ENCODE results near the gene TMEM213. TPM values are rescaled to one million over a fixed set of nuclear protein-coding genes. Genes with fewer than 3 reads are reported as not detected.
"Not testable (repeated sequence)": the region's sequence is repeated elsewhere in the genome, so short reads cannot be mapped to it uniquely, and the experiment has no call there.

Gene TMEM213
- total and polyA plus RNA-seq, 2 experiments from 2014 or later, result not detected

DNA sequence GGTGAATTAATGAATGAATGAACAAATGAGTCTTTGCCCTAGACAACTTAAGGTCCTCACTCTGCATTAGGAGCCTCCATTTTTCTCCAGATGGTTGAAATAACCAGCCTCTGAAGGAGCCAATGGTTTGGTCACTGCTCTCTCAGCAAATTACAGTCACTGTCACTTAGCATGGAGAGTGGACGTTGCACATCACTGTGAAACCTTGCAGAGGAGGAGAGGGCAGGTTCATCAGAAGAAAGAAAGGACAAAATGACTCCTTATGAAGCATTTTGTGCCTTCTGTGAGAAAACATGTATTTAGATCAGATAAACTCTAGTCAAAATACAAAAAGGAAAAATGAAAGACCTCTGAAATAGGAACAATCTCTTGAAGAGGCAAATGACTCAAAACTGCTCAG lies 6.8 kb downstream of the TMEM213 start:
- no peaks in the 10 kb centered on the region for H3K9me3 ChIP-seq (ENCODE audit: low read depth)
- 0% methylated on average over 1 of the region's 1 CpG for WGBS, 2 experiments (ENCODE audit: low coverage in 1 of 2, low lambda C conversion rate in 2 of 2, missing lambda C conversion rate in 2 of 2)
- no peaks in the 10 kb centered on the region for H3F3A ChIP-seq (ENCODE audit: insufficient read depth)
- in situ Hi-C loops (cut with MboI), result no loop called here
- DNase-seq, result no peak
- H3K36me3 ChIP-seq (ENCODE audit: low read depth), result no peaks in the 10 kb centered on the region
- H3K9ac ChIP-seq, result no peak overlapping the region
- H4K20me1 ChIP-seq (ENCODE audit: insufficient read depth), result no peaks in the 10 kb centered on the region
- no peak overlapping the region for H3K4me2 ChIP-seq (ENCODE audit: unreplicated experiment)
- no peak for TF ChIP-seq EZH2phosphoT487 (IDR thresholded peaks at IDR 0.05; ENCODE audit: insufficient read depth, low read depth)
- TF ChIP-seq EZH2 (IDR thresholded peaks at IDR 0.05; ENCODE audit: insufficient read depth, poor library complexity, severe bottlenecking), result no peak
- no peak overlapping the region for H3K4me3 ChIP-seq
- H2AFZ ChIP-seq, result no peak overlapping the region
- peaks cover 32% of the 10 kb centered on the region for H3K27me3 ChIP-seq (replicated peaks; ENCODE audit: insufficient read depth)
- no peak overlapping the region for H3K27ac ChIP-seq
- no peaks in the 10 kb centered on the region for H3K79me2 ChIP-seq (ENCODE audit: insufficient read depth)
- H3K9me2 ChIP-seq (ENCODE audit: insufficient read depth), result no peaks in the 10 kb centered on the region
- no peaks in the 10 kb centered on the region for H3K4me1 ChIP-seq (ENCODE audit: insufficient read depth)

DNA sequence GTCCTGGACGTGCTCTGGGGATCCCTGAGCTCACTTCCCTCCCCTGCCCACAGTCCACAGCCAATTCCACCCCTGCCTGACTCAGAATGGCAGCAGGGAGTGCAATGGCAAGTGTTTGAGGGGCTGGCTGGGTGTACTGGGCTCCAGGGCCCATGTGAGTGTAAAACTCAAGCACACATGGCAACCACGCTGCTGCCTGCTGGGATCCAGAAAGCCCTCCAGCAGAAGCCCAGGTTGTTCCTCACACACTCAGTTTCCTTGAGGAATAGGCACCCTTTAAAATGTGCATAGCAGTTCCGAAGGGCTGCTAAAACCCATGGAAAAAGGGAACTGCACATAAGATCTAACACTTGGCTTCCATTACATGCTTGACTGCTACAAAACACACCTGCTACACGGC lies 11.6 kb downstream of the TMEM213 start:
- no peaks in the 10 kb centered on the region for H3K36me3 ChIP-seq (ENCODE audit: low read depth)
- H2AFZ ChIP-seq, result no peak overlapping the region
- peaks cover 37% of the 10 kb centered on the region for H3K27me3 ChIP-seq (replicated peaks; ENCODE audit: insufficient read depth)
- H3K4me2 ChIP-seq (ENCODE audit: unreplicated experiment), result no peak overlapping the region
- H4K20me1 ChIP-seq (ENCODE audit: insufficient read depth), result no peaks in the 10 kb centered on the region
- H3K4me1 ChIP-seq (ENCODE audit: insufficient read depth), result no peaks in the 10 kb centered on the region
- in situ Hi-C loops (cut with MboI), result no loop called here
- no peaks in the 10 kb centered on the region for H3F3A ChIP-seq (ENCODE audit: insufficient read depth)
- H3K9me2 ChIP-seq (ENCODE audit: insufficient read depth), result no peaks in the 10 kb centered on the region
- no peak overlapping the region for H3K27ac ChIP-seq
- no peaks in the 10 kb centered on the region for H3K9me3 ChIP-seq (ENCODE audit: low read depth)
- H3K79me2 ChIP-seq (ENCODE audit: insufficient read depth), result no peaks in the 10 kb centered on the region
- no peak overlapping the region for H3K9ac ChIP-seq
- TF ChIP-seq EZH2phosphoT487 (IDR thresholded peaks at IDR 0.05; ENCODE audit: insufficient read depth, low read depth) (no peak), EZH2 (IDR thresholded peaks at IDR 0.05; ENCODE audit: insufficient read depth, poor library complexity, severe bottlenecking) (no peak)
- WGBS, 2 experiments (ENCODE audit: low coverage in 1 of 2, low lambda C conversion rate in 2 of 2, missing lambda C conversion rate in 2 of 2), result 22 to 23% methylated on average over 4 of the region's 4 CpGs
- H3K4me3 ChIP-seq, result no peak overlapping the region
- DNase-seq, result no peak

DNA sequence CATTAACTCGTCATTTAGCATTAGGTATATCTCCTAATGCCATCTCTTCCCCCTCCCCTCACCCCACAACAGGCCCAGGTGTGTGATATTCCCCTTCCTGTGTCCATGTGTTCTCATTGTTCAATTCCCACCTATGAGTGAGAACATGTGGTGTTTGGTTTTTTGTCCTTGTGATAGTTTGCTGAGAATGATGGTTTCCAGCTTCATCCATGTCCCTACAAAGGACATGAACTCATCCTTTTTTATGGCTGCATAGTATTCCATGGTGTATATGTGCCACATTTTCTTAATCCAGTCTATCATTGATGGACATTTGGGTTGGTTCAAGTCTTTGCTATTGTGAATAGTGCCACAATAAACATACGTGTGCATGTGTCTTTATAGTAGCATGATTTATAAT lies 13.5 kb downstream of the TMEM213 start:
- DNase-seq; H3K36me3 ChIP-seq (ENCODE audit: low read depth); H3K79me2 ChIP-seq (ENCODE audit: insufficient read depth); H3K9me3 ChIP-seq (ENCODE audit: low read depth); H3K9ac ChIP-seq; H2AFZ ChIP-seq; H3K4me2 ChIP-seq (ENCODE audit: unreplicated experiment); H3K27ac ChIP-seq; H3F3A ChIP-seq (ENCODE audit: insufficient read depth); H3K4me3 ChIP-seq; in situ Hi-C loops (cut with MboI); H3K9me2 ChIP-seq (ENCODE audit: insufficient read depth); H4K20me1 ChIP-seq (ENCODE audit: insufficient read depth); H3K4me1 ChIP-seq (ENCODE audit: insufficient read depth): not testable (repeated sequence)
- WGBS, 2 experiments (ENCODE audit: low coverage in 1 of 2, low lambda C conversion rate in 2 of 2, missing lambda C conversion rate in 2 of 2), result 28 to 36% methylated on average over 2 of the region's 2 CpGs
- peaks cover 17% of the 10 kb centered on the region; the same call in 1 of the 2 replicates for H3K27me3 ChIP-seq (replicated peaks; ENCODE audit: insufficient read depth)

DNA sequence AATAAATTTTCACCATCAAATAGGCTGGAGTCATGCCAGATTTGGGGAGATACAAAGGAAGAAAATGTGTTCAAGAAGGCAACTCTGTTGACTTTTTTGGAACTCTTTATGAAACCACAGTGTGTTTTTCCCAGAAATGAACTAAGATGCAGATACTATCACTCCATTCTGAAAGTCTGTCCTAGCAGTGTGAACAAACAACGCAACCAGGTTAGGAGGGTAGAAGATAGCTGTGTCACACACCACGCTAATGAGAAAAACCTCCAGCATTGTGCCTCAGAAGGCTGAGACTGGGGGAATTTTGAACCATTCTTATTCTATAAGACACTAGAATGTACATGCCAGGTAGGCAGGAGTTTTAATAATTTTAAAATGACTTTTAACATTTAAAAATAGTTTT lies 16.2 kb downstream of the TMEM213 start:
- Histone ChIP-seq H3K9ac (no peak overlapping the region), H3K4me3 (no peak overlapping the region), H3K4me2 (ENCODE audit: unreplicated experiment) (no peak overlapping the region), H4K20me1 (ENCODE audit: insufficient read depth) (no peaks in the 10 kb centered on the region), H3K36me3 (ENCODE audit: low read depth) (no peaks in the 10 kb centered on the region), H3F3A (ENCODE audit: insufficient read depth) (no peaks in the 10 kb centered on the region), H3K9me2 (ENCODE audit: insufficient read depth) (no peaks in the 10 kb centered on the region), H3K79me2 (ENCODE audit: insufficient read depth) (no peaks in the 10 kb centered on the region), H3K9me3 (ENCODE audit: low read depth) (no peaks in the 10 kb centered on the region), H3K4me1 (ENCODE audit: insufficient read depth) (no peaks in the 10 kb centered on the region), H2AFZ (no peak overlapping the region), H3K27me3 (replicated peaks; ENCODE audit: insufficient read depth) (0 out of 2 replicates have a peak, but pooled peaks cover 11% of the 10 kb centered on the region), H3K27ac (no peak overlapping the region)
- TF ChIP-seq EZH2 (IDR thresholded peaks at IDR 0.05; ENCODE audit: insufficient read depth, poor library complexity, severe bottlenecking), result no peak
- TF ChIP-seq EZH2phosphoT487 (IDR thresholded peaks at IDR 0.05; ENCODE audit: insufficient read depth, low read depth), result no peak
- DNase-seq, result no peak
- WGBS, 2 experiments (ENCODE audit: low coverage in 1 of 2, low lambda C conversion rate in 2 of 2, missing lambda C conversion rate in 2 of 2), result 20 to 28% methylated on average over 2 of the region's 2 CpGs
- in situ Hi-C loops (cut with MboI), result no loop called here

DNA sequence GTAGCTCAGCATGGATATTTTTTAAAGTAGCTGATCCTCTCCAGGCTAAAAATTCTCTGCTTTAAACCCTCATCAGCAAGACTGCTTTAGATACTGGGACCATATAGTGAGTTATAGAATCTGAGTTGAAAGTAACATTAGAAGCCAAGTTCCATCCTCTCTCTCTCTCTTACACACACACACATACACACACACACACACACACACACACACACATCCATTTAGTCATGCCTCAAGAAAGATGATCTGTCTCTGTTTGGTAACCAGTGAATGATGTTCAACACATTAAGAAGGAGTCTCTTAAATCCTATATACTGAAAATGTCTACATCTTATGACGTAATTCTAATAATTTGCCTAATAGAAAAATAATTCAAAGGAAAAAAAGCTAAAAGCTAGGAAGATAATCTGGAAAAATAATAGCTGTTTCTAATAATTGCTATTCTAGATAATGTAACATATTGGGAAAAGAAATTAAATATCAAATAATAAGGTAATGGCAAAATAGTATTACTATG lies 17.1 kb downstream of the TMEM213 start:
- DNase-seq, result no peak
- Histone ChIP-seq H3K9me3 (ENCODE audit: low read depth) (no peaks in the 10 kb centered on the region), H3K36me3 (ENCODE audit: low read depth) (no peaks in the 10 kb centered on the region), H2AFZ (no peak overlapping the region), H3K27ac (no peak overlapping the region), H3K9me2 (ENCODE audit: insufficient read depth) (no peaks in the 10 kb centered on the region), H3K79me2 (ENCODE audit: insufficient read depth) (no peaks in the 10 kb centered on the region), H3K27me3 (replicated peaks; ENCODE audit: insufficient read depth) (0 out of 2 replicates have a peak, but pooled peaks cover 9% of the 10 kb centered on the region), H3K4me2 (ENCODE audit: unreplicated experiment) (no peak overlapping the region), H4K20me1 (ENCODE audit: insufficient read depth) (no peaks in the 10 kb centered on the region), H3K4me3 (no peak overlapping the region), H3F3A (ENCODE audit: insufficient read depth) (no peaks in the 10 kb centered on the region), H3K9ac (no peak overlapping the region), H3K4me1 (ENCODE audit: insufficient read depth) (no peaks in the 10 kb centered on the region)
- TF ChIP-seq EZH2 (IDR thresholded peaks at IDR 0.05; ENCODE audit: insufficient read depth, poor library complexity, severe bottlenecking) (no peak), EZH2phosphoT487 (IDR thresholded peaks at IDR 0.05; ENCODE audit: insufficient read depth, low read depth) (no peak)
- 6 to 13% methylated on average over 1 of the region's 1 CpG for WGBS, 2 experiments (ENCODE audit: low coverage in 1 of 2, low lambda C conversion rate in 2 of 2, missing lambda C conversion rate in 2 of 2)
- in situ Hi-C loops (cut with MboI), result no loop called here
